ENCODE results near the gene B4GALNT1. TPM values are rescaled to one million over a fixed set of nuclear protein-coding genes. Genes with fewer than 3 reads are reported as not detected.

The B4GALNT1 gene
- total and polyA plus RNA-seq, 12 donors = 2.0 to 9.3 (median 5.4) TPM

DNA sequence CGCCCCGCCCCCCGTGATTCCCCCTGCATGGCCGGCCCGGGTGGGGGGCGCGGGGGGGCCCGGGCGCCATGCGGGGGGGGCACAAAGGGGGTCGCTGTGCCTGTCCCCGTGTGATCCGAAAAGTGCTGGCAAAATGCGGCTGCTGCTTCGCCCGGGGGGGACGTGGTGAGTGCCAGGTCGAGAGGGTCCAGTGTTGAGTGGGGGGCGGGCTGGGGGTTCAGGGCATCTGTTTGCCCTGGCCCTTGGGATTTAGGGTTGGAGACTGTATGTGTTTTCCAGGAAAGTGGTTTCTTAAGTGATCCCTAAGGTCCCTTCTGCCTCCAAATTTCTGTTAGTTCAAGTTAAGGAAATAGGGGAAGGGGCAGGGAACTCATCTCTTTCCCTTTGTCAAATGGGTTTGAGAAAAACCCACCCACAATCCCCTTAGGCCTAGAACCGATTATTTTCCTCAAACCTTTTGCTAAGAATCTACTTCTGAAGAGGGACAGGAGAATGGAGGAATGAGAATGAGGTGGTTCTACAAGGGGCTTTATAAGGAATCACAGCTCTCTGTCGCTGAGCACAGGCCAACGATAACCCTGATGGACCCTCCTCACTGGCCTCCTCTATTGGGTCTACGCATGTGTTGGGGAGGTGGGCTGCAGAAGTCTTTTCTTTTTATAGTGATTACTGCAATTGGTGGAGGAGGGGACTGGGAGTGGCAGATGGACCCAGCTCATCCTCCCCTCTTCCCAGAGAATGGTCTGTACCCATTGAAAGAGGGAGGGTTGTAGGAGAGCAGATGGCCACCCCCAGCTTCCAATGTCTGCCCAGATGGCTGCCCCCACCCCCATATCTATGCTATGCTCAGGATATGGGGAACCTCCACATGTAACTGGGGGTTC, 20.9 kb downstream of the B4GALNT1 start:
- Histone ChIP-seq H3K36me3 (peaks cover 0 to 50% (median 6%) of the 10 kb centered on the region in 9 donors), H3K27ac (peak overlapping the region; percentile 69 to 92 (median 85)), H3K27me3 (peaks cover 0 to 57% (median 0%) of the 10 kb centered on the region in 7 donors), H3K9me3 (no peaks in the 10 kb centered on the region), H3K4me3 (peak overlapping the region; percentile 57 to 80 (median 70)), H3K4me1 (peaks cover 0 to 89% (median 33%) of the 10 kb centered on the region in 9 donors)
- ATAC-seq = no peak
- no peak for DNase-seq
- intact Hi-C loops (cut with DNase I) = no loop called here
- WGBS, 2 donors = 11 to 15% methylated on average over 21 to 23 of the region's 23 CpGs
- TF ChIP-seq, protein P1, sequence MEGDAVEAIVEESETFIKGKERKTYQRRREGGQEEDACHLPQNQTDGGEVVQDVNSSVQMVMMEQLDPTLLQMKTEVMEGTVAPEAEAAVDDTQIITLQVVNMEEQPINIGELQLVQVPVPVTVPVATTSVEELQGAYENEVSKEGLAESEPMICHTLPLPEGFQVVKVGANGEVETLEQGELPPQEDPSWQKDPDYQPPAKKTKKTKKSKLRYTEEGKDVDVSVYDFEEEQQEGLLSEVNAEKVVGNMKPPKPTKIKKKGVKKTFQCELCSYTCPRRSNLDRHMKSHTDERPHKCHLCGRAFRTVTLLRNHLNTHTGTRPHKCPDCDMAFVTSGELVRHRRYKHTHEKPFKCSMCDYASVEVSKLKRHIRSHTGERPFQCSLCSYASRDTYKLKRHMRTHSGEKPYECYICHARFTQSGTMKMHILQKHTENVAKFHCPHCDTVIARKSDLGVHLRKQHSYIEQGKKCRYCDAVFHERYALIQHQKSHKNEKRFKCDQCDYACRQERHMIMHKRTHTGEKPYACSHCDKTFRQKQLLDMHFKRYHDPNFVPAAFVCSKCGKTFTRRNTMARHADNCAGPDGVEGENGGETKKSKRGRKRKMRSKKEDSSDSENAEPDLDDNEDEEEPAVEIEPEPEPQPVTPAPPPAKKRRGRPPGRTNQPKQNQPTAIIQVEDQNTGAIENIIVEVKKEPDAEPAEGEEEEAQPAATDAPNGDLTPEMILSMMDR (IDR thresholded peaks at IDR 0.05) = no peak

DNA sequence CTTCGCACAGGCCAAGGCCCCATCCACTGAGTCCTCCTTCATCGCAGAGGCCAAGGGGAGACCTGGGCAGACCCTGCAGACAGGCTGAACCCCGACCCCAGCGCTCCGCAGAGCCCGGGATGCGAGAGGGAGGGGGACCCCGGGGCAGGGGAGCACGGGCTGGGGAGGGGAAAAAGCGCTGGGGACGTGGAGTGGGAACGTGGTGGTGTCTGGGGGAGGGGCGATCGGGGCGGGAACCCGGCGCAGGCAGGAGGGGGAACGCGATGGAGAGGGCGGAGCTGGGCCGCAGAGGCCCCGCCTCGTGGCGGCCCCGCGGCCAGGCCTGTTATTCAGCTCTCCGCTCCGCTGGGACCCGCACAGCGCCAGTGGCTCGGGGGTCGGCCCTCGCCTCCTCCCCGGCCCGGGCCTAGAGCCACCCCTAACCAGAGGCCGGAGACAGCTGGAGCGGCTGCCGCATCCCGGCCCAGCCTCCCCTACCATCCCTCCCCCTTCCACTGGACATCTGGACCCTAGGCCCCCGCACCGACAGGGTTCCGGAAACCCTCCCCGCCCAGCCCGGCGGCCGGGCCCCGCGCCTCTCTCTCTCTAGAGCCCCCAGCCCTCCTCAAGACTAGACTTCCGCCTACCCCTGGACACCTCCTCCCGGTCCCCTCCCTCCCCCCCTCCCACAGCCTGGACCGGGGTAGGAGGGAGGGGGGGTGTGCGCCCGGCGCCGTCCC, 21.7 kb downstream of the B4GALNT1 start, which contains the start of gene ARHGEF25:
ARHGEF25 (plus strand) TSS at position 328 of the 719 bp plus-strand sequence. CDS start 460 bp downstream, outside the sequence.
- WGBS, 2 donors = 0 to 1% methylated on average over 52 to 55 of the region's 55 CpGs
- peak; percentile 85 to 89 (median 85) for ATAC-seq
- Histone ChIP-seq H3K4me1 (peaks cover 0 to 89% (median 33%) of the 10 kb centered on the region in 9 donors), H3K27ac (peak within 1 kb of the TSS; percentile 69 to 92 (median 85)), H3K9me3 (no peaks in the 10 kb centered on the region), H3K4me3 (peak within 1 kb of the TSS; percentile 57 to 80 (median 70)), H3K27me3 (peaks cover 0 to 49% (median 0%) of the 10 kb centered on the region in 7 donors), H3K36me3 (peaks cover 0 to 49% (median 6%) of the 10 kb centered on the region in 9 donors)
- DNase-seq = peak; percentile 86 to 90
- intact Hi-C loops (cut with DNase I) = no loop called here
- TF ChIP-seq, protein P1 (IDR thresholded peaks at IDR 0.05) = no peak

DNA sequence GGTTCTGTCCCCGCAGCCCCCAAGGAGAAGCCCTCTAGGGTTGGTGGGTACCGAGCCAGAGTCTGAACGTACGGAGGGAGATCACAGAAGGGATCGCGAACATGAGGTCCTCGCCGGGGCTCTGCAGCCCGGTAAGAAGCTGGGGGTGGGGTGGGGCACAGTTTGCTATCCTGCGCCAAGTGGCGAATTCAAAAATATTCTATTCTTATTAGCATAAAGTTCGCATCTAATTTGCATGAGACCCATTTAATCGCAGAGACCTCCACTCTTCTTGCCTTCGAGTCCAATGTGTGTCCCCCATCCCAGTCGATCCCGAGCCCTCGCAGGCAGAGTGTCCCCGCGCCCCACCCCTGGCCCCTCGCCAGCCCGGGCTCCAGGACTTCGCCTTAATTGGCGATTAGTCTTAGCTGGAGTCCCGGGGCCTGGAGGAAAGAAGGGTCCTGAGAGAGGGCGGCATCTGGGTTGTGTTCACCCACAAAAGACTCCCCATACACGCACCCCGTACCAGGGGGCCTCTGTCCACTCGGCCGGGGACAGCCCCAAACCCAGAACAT, 22.4 kb downstream of the B4GALNT1 start:
- no peaks in the 10 kb centered on the region for H3K9me3 ChIP-seq
- ATAC-seq = peak; percentile 19 to 65 (median 54)
- peaks cover 0 to 50% (median 0%) of the 10 kb centered on the region in 7 donors for H3K27me3 ChIP-seq
- peaks cover 0 to 42% (median 3%) of the 10 kb centered on the region in 9 donors for H3K36me3 ChIP-seq
- peak; percentile 74 to 81 for DNase-seq
- intact Hi-C loops (cut with DNase I) = no loop called here
- H3K27ac ChIP-seq = peak overlapping the region; percentile 69 to 92 (median 85)
- peaks cover 0 to 89% (median 34%) of the 10 kb centered on the region in 9 donors for H3K4me1 ChIP-seq
- WGBS, 2 donors = 2 to 4% methylated on average over 29 of the region's 29 CpGs
- TF ChIP-seq, protein P1 (IDR thresholded peaks at IDR 0.05) = no peak
- peak overlapping the region; percentile 57 to 80 (median 70) for H3K4me3 ChIP-seq
